T-helper 2 cell treated with Interferon-gamma antibody and Interleukin-4, amounts not matched to agents 5 μg/mL and 100 μg/mL, for 36 hours (primary cell): ENCODE data around the gene ADAMTS9.

Experiments
- DNase-seq: peaks from one replicate; pipeline ENCODE4 v3.0.0; 2021; ENCODE audit warnings: low spot score
- H3K27ac Mint-ChIP-seq: one replicate; pipeline ENCODE4 v1.8.0; 2021; ENCODE audit warnings: mild to moderate bottlenecking, mixed read lengths
- H3K27me3 Mint-ChIP-seq: one replicate; pipeline ENCODE4 v1.8.0; 2021; ENCODE audit warnings: low read depth, mixed read lengths
- H3K36me3 Mint-ChIP-seq: one replicate; pipeline ENCODE4 v1.8.0; 2021; ENCODE audit warnings: low read depth, mixed read lengths
- H3K4me1 Mint-ChIP-seq: one replicate; pipeline ENCODE4 v1.8.0; 2021; ENCODE audit warnings: low read depth, mixed read lengths
- H3K4me3 Mint-ChIP-seq: one replicate; pipeline ENCODE4 v1.8.0; 2022; ENCODE audit warnings: mild to moderate bottlenecking, moderate library complexity, mixed read lengths
- H3K9me3 Mint-ChIP-seq: one replicate; pipeline ENCODE4 v1.8.0; 2021; ENCODE audit warnings: mixed read lengths

ADAMTS9 gene

GRCh38 chr3:64575211-64575844 is 112.5 kb downstream of the ADAMTS9 start:
- H3K9me3 Mint-ChIP-seq: no peaks in the 10 kb centered on the region
- H3K4me1 Mint-ChIP-seq: no peaks in the 10 kb centered on the region
- no peak for DNase-seq
- no peaks in the 10 kb centered on the region for H3K27me3 Mint-ChIP-seq
- H3K36me3 Mint-ChIP-seq: no peaks in the 10 kb centered on the region
- H3K27ac Mint-ChIP-seq: no peak overlapping the region
- H3K4me3 Mint-ChIP-seq: no peak overlapping the region

GRCh38 chr3:64574194-64574593 is 113.6 kb downstream of the ADAMTS9 start:
- H3K4me1 Mint-ChIP-seq: no peaks in the 10 kb centered on the region
- no peaks in the 10 kb centered on the region for H3K27me3 Mint-ChIP-seq
- no peaks in the 10 kb centered on the region for H3K36me3 Mint-ChIP-seq
- no peak overlapping the region for H3K4me3 Mint-ChIP-seq
- no peak for DNase-seq
- H3K27ac Mint-ChIP-seq: no peak overlapping the region
- H3K9me3 Mint-ChIP-seq: no peaks in the 10 kb centered on the region

- no peaks in the 10 kb centered on the region for H3K4me1 Mint-ChIP-seq
- no peak overlapping the region for H3K27ac Mint-ChIP-seq
- no peaks in the 10 kb centered on the region for H3K9me3 Mint-ChIP-seq
- DNase-seq: no peak
- H3K36me3 Mint-ChIP-seq: no peaks in the 10 kb centered on the region
- no peaks in the 10 kb centered on the region for H3K27me3 Mint-ChIP-seq
- no peak overlapping the region for H3K4me3 Mint-ChIP-seq
Observed at GRCh38 chr3:64571982-64572381, 115.8 kb downstream of the ADAMTS9 start.

- DNase-seq: no peak
- no peaks in the 10 kb centered on the region for H3K4me1 Mint-ChIP-seq
- no peaks in the 10 kb centered on the region for H3K27me3 Mint-ChIP-seq
- H3K4me3 Mint-ChIP-seq: no peak overlapping the region
- no peaks in the 10 kb centered on the region for H3K36me3 Mint-ChIP-seq
- no peak overlapping the region for H3K27ac Mint-ChIP-seq
- no peaks in the 10 kb centered on the region for H3K9me3 Mint-ChIP-seq
Observed at GRCh38 chr3:64568895-64569517, 118.8 kb downstream of the ADAMTS9 start.

- Mint-ChIP-seq H3K4me3 (no peak overlapping the region), H3K9me3 (no peaks in the 10 kb centered on the region), H3K27me3 (no peaks in the 10 kb centered on the region), H3K27ac (no peak overlapping the region), H3K36me3 (no peaks in the 10 kb centered on the region), H3K4me1 (no peaks in the 10 kb centered on the region)
- no peak for DNase-seq
Observed at GRCh38 chr3:64566859-64567258, 120.9 kb downstream of the ADAMTS9 start.

GRCh38 chr3:64563751-64564150 is 124.0 kb downstream of the ADAMTS9 start:
- Mint-ChIP-seq H3K9me3 (no peaks in the 10 kb centered on the region), H3K27me3 (no peaks in the 10 kb centered on the region), H3K27ac (no peak overlapping the region), H3K4me3 (no peak overlapping the region), H3K36me3 (no peaks in the 10 kb centered on the region), H3K4me1 (no peaks in the 10 kb centered on the region)
- DNase-seq: no peak

GRCh38 chr3:64561868-64562267 is 125.9 kb downstream of the ADAMTS9 start:
- H3K36me3 Mint-ChIP-seq: no peaks in the 10 kb centered on the region
- H3K4me1 Mint-ChIP-seq: no peaks in the 10 kb centered on the region
- no peaks in the 10 kb centered on the region for H3K27me3 Mint-ChIP-seq
- H3K4me3 Mint-ChIP-seq: no peak overlapping the region
- DNase-seq: no peak
- H3K9me3 Mint-ChIP-seq: no peaks in the 10 kb centered on the region
- no peak overlapping the region for H3K27ac Mint-ChIP-seq

- no peak overlapping the region for H3K27ac Mint-ChIP-seq
- H3K4me3 Mint-ChIP-seq: no peak overlapping the region
- no peaks in the 10 kb centered on the region for H3K36me3 Mint-ChIP-seq
- no peaks in the 10 kb centered on the region for H3K9me3 Mint-ChIP-seq
- H3K27me3 Mint-ChIP-seq: no peaks in the 10 kb centered on the region
- DNase-seq: no peak
- H3K4me1 Mint-ChIP-seq: no peaks in the 10 kb centered on the region
Observed at GRCh38 chr3:64561325-64561843, 126.4 kb downstream of the ADAMTS9 start.

GRCh38 chr3:64560791-64561190 is 127.0 kb downstream of the ADAMTS9 start:
- Mint-ChIP-seq H3K4me3 (no peak overlapping the region), H3K4me1 (no peaks in the 10 kb centered on the region), H3K27me3 (no peaks in the 10 kb centered on the region), H3K27ac (no peak overlapping the region), H3K9me3 (no peaks in the 10 kb centered on the region), H3K36me3 (no peaks in the 10 kb centered on the region)
- DNase-seq: no peak

- Mint-ChIP-seq H3K27me3 (no peaks in the 10 kb centered on the region), H3K4me3 (no peak overlapping the region), H3K27ac (no peak overlapping the region), H3K4me1 (no peaks in the 10 kb centered on the region), H3K9me3 (no peaks in the 10 kb centered on the region), H3K36me3 (no peaks in the 10 kb centered on the region)
- DNase-seq: no peak
Observed at GRCh38 chr3:64559588-64559987, 128.2 kb downstream of the ADAMTS9 start.

- Mint-ChIP-seq H3K4me3 (no peak overlapping the region), H3K9me3 (no peaks in the 10 kb centered on the region), H3K4me1 (no peaks in the 10 kb centered on the region), H3K36me3 (no peaks in the 10 kb centered on the region), H3K27me3 (no peaks in the 10 kb centered on the region), H3K27ac (no peak overlapping the region)
- no peak for DNase-seq
Observed at GRCh38 chr3:64556046-64556445, 131.8 kb downstream of the ADAMTS9 start.

- Mint-ChIP-seq H3K27me3 (no peaks in the 10 kb centered on the region), H3K4me1 (no peaks in the 10 kb centered on the region), H3K4me3 (no peak overlapping the region), H3K27ac (no peak overlapping the region), H3K9me3 (no peaks in the 10 kb centered on the region), H3K36me3 (no peaks in the 10 kb centered on the region)
- no peak for DNase-seq
Observed at GRCh38 chr3:64555351-64555750, 132.4 kb downstream of the ADAMTS9 start.

- H3K27me3 Mint-ChIP-seq: no peaks in the 10 kb centered on the region
- no peaks in the 10 kb centered on the region for H3K36me3 Mint-ChIP-seq
Observed at GRCh38 chr3:64554096-64554920, 133.5 kb downstream of the ADAMTS9 start.

GRCh38 chr3:64552966-64553365 is 134.8 kb downstream of the ADAMTS9 start:
- Mint-ChIP-seq H3K4me3 (no peak overlapping the region), H3K9me3 (no peaks in the 10 kb centered on the region), H3K36me3 (no peaks in the 10 kb centered on the region), H3K27me3 (no peaks in the 10 kb centered on the region), H3K27ac (no peak overlapping the region), H3K4me1 (no peaks in the 10 kb centered on the region)
- DNase-seq: no peak

More at GRCh38 chr3:64554096-64554920, 133.5 kb downstream of the ADAMTS9 start:
- Mint-ChIP-seq H3K4me3 (no peak overlapping the region), H3K4me1 (no peaks in the 10 kb centered on the region), H3K9me3 (no peaks in the 10 kb centered on the region), H3K27ac (no peak overlapping the region)
- no peak for DNase-seq
